Right lobe of liver (tissue), 4 donors: Measurements from ENCODE around the gene C4BPA.

Source experiments
- POLR2A ChIP-seq: fragments of 450-650 bp; IDR thresholded peaks from one replicate; pipeline ENCODE4 v1.6.1; 2017; ENCODE audit warnings: antibody characterized with exemption, mild to moderate bottlenecking
- TF ChIP-seq, protein P1 (sequence below), 4 donors: fragments of 200-600 bp in 3 of 4; fragments of 450-650 bp in 1 of 4; IDR thresholded peaks; one replicate each; pipeline versions ENCODE4 v1.5.1 to v1.8.0; 2016 to 2022; ENCODE audit warnings: antibody characterized with exemption in 4 of 4, mild to moderate bottlenecking in 2 of 4
- donor health status: DM: no; HTN: no; CAD: no.
- donor health status: DM: no; HTN: no; CAD: no.
- donor health status: DM: no; HTN: yes; CAD: no.

DNA sequence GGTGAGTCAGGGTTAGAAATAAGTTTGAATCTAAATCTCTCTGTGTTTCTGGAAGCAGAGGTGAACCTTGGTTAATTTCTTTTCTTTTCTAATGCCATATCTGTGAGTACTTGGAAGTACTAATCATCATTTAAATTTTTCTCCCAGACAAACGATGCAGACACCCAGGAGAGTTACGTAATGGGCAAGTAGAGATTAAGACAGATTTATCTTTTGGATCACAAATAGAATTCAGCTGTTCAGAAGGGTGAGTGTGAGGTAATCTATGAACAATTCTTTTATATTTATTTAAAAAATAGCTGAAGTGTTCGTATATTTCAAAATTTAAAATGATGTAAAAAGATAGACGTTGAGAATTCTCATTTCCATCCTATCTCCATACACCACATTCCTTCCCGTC is 11.2 kb downstream of the C4BPA start:
- TF ChIP-seq POLR2A, result no peak
- TF ChIP-seq, protein P1, sequence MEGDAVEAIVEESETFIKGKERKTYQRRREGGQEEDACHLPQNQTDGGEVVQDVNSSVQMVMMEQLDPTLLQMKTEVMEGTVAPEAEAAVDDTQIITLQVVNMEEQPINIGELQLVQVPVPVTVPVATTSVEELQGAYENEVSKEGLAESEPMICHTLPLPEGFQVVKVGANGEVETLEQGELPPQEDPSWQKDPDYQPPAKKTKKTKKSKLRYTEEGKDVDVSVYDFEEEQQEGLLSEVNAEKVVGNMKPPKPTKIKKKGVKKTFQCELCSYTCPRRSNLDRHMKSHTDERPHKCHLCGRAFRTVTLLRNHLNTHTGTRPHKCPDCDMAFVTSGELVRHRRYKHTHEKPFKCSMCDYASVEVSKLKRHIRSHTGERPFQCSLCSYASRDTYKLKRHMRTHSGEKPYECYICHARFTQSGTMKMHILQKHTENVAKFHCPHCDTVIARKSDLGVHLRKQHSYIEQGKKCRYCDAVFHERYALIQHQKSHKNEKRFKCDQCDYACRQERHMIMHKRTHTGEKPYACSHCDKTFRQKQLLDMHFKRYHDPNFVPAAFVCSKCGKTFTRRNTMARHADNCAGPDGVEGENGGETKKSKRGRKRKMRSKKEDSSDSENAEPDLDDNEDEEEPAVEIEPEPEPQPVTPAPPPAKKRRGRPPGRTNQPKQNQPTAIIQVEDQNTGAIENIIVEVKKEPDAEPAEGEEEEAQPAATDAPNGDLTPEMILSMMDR (IDR thresholded peaks at IDR 0.05), result no peak
